Fibroblast of the aortic adventitia (primary cell): Measurements from ENCODE around the gene EXTL2. TPM values are rescaled to one million over a fixed set of nuclear protein-coding genes. Genes with fewer than 3 reads are reported as not detected.
"Not testable (repeated sequence)": the region's sequence is repeated elsewhere in the genome, so short reads cannot be mapped to it uniquely, and the experiment has no call there.

Experiments used
- DNase-seq: peaks from one replicate; pipeline ENCODE4 v3.0.0-alpha.2; 2010; ENCODE audit warnings: low read depth
- H3K4me3 ChIP-seq: 2 replicates; pipeline ENCODE4 v1.5.1; 2011; ENCODE audit warnings: low read depth, mild to moderate bottlenecking, control low read depth, low read length, moderate library complexity
- total RNA-seq: library from RNA; depleted of rRNA; stranded (reverse); fragments of >200 nt; gene quantifications from 2 replicates; pipeline ENCODE4 v1.2.3, GENCODE V29; 2012; ENCODE audit warnings: low replicate concordance
- TF ChIP-seq, protein P1 (sequence below): IDR thresholded peaks from 2 replicates; pipeline ENCODE4 v1.5.1; 2011; ENCODE audit warnings: mild to moderate bottlenecking, low read length, control low read depth, inconsistent platforms; ENCODE audit not compliant: insufficient read depth

EXTL2 gene
- total RNA-seq, 1 donor, result 34.1 TPM

DNA sequence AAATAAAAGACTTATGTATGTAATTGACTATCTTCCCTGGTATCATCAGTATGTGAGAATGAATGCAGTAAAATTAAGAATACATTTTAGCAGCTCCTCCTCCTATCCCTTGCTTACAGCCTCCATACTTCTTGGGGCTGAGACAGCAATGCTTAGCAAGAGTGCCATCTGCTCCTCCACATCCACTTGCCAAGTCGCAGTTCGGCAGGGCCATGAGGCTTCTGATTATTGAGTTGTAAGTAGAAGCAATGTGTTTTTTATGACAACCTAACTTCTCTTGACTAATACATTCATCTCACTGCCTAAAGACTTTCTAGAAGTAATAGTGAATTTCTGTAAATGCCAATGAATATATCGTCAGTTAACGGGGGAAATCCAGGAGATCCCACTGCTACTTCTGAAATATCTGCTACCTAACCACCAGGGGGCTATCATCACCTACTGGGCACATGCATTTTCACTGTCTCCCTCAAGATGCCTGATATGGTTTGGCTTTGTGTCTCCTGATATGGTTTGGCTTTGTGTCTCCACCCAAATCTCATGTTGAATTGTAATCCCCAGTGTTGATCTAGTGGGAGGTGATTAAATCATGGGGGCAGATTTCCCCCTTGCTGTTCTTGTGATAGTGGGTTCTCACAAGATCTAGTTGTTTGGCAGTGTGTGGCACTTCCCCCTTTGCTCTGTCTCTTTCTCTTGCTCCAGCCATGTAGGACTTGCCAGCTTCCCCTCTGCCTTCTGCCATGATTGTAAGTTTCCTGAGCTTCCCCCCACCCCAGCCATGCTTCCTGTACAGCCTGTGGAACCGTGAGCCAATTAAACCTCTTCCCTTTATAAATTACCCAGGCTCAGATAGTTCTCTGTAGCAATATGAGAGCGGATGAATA is 59.6 kb downstream of the EXTL2 start:
- TF ChIP-seq, protein P1, sequence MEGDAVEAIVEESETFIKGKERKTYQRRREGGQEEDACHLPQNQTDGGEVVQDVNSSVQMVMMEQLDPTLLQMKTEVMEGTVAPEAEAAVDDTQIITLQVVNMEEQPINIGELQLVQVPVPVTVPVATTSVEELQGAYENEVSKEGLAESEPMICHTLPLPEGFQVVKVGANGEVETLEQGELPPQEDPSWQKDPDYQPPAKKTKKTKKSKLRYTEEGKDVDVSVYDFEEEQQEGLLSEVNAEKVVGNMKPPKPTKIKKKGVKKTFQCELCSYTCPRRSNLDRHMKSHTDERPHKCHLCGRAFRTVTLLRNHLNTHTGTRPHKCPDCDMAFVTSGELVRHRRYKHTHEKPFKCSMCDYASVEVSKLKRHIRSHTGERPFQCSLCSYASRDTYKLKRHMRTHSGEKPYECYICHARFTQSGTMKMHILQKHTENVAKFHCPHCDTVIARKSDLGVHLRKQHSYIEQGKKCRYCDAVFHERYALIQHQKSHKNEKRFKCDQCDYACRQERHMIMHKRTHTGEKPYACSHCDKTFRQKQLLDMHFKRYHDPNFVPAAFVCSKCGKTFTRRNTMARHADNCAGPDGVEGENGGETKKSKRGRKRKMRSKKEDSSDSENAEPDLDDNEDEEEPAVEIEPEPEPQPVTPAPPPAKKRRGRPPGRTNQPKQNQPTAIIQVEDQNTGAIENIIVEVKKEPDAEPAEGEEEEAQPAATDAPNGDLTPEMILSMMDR, result peak; percentile 49
- DNase-seq, result peak; percentile 22
- no peak overlapping the region for H3K4me3 ChIP-seq

DNA sequence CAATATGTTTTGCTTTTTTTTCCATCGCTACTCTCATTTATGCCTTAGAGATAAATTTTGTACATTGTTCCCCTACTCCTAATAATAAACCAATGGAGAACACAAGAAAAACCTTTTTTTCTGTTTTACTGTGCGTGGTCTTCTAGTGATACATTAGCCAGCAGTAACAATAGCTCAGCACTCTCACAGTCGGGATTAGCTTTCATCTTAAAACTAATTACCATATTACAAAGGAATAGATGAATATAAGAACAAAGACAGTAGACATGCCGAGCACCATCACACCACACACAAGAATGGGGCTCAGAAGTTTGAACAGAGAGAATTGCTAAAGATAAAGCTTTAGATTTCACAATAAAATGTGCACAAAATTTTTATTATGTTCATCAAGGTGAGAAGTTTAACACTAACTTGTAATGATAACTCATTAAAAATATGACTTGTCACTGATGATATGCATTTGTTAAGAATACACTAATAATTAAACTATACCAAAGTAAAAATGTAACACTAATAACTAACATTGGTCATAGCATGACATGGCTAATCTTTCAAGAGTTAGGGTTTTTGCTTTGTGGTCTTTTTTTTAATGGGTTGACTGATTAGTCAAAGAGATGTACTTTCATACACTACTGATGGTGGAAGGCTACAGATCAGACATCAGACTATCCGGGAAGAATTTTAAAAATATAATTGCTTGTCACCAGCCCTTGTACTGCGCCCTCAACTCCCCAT is 61.8 kb downstream of the EXTL2 start:
- no peak for DNase-seq
- TF ChIP-seq, protein P1, result no peak
- no peak overlapping the region for H3K4me3 ChIP-seq

DNA sequence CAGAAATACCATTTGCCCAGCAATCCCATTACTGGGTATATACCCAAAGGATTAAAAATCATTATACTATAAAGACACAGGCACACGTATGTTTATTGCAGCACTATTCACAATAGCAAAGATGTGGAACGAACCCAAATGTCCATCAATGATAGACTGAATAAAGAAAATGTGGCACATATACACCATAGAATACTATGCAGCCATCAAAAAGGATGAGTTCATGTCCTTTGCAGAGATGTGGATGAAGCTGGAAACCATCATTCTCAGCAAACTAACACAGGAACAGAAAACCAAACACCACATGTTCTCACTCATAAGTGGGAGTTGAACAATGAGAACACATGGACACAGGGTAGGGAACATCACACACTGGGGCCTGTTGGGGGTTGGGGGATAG is 69.0 kb downstream of the EXTL2 start:
- DNase-seq, H3K4me3 ChIP-seq: not testable (repeated sequence)

Other genes with a start within 250 kb of the EXTL2 start
- gene VCAM1, start 175.1 kb downstream of the EXTL2 start, total RNA-seq, result 0.63 and 24.8 TPM in 2 replicates
- gene SLC30A7, start 1.2 kb upstream of the EXTL2 start, total RNA-seq, result 14.6 and 75.3 TPM in 2 replicates
- gene DPH5, start 130.9 kb upstream of the EXTL2 start, total RNA-seq, result 34.9 and 39.9 TPM in 2 replicates